Aorta (tissue), 5 donors: Measurements from ENCODE around the gene ACAD10. TPM values are rescaled to one million over a fixed set of nuclear protein-coding genes. Genes with fewer than 3 reads are reported as not detected.

Experiments
- ATAC-seq: fragments of 200-7000 bp; cut with Tn5 transposase; one replicate; pipeline ENCODE4 v1.9.1; 2022; ENCODE audit warnings: moderate library complexity; ENCODE audit not compliant: low FRiP score
- DNase-seq, 2 donors: peaks; one replicate each; pipeline ENCODE4 v3.0.0-alpha.2; 2020
- H3K27ac ChIP-seq, 2 donors: one replicate each; pipeline ENCODE4 v1.5.1; 2013; ENCODE audit warnings: low read length in 2 of 2, mild to moderate bottlenecking in 2 of 2, moderate library complexity in 2 of 2, control low read depth in 1 of 2, inconsistent platforms in 1 of 2, low read depth in 1 of 2
- H3K27me3 ChIP-seq, 2 donors: one replicate each; pipeline ENCODE4 v1.6.1; 2013; ENCODE audit warnings: control low read depth in 1 of 2, low read length in 1 of 2, mild to moderate bottlenecking in 1 of 2, moderate library complexity in 1 of 2; ENCODE audit not compliant: insufficient read depth in 2 of 2, control insufficient read depth in 1 of 2
- H3K36me3 ChIP-seq, 2 donors: one replicate each; pipeline ENCODE4 v1.6.1; 2013; ENCODE audit warnings: control low read depth in 1 of 2, low read length in 1 of 2, mild to moderate bottlenecking in 1 of 2; ENCODE audit not compliant: insufficient read depth in 2 of 2, control insufficient read depth in 1 of 2
- H3K4me1 ChIP-seq, 2 donors: one replicate each; pipeline ENCODE4 v1.6.1; 2013; ENCODE audit warnings: low read length in 2 of 2, control low read depth in 1 of 2, mild to moderate bottlenecking in 1 of 2, moderate library complexity in 1 of 2; ENCODE audit not compliant: insufficient read depth in 2 of 2, control insufficient read depth in 1 of 2
- H3K4me3 ChIP-seq, 2 donors: one replicate each; pipeline ENCODE4 v1.5.1; 2013; ENCODE audit warnings: low read length in 2 of 2, control low read depth in 1 of 2, mild to moderate bottlenecking in 1 of 2
- H3K9me3 ChIP-seq: one replicate; pipeline ENCODE4 v1.6.1; 2013; ENCODE audit warnings: mild to moderate bottlenecking, low read length; ENCODE audit not compliant: control insufficient read depth
- WGBS, 2 donors: extraction: QIAGEN DNeasy Blood & Tissue Kit; methylation state at CpG; one replicate each; pipeline ENCODE4 v1.1.7; 2013; 5-methylcytosine and 5-hydroxymethylcytosine counted together
- intact Hi-C, 2 donors: fragments of 100-400 bp; cut with DNase I; formaldehyde crosslinking; loops; one replicate each; pipeline versions ENCODE4 v1.14.2 to v1.15.0; 2022
- long read RNA-seq, 2 donors: library from polyadenylated mRNA; unstranded; transcript quantifications; one replicate each; pipeline ENCODE4 v2.0.0, GENCODE V29; 2020 to 2021
- polyA plus RNA-seq, 2 donors: library from polyadenylated mRNA; stranded (reverse); fragments of 200-250 nt; gene quantifications; one replicate each; pipeline ENCODE4 v1.2.3, GENCODE V29; 2013
- total RNA-seq, 2 donors: library from RNA; stranded (reverse); fragmentation: NEBNext Ultra II Directional; extraction: Animal tissue kit (Norgen Biotek cat#: 25700); gene quantifications; one replicate each; pipeline ENCODE4 v1.2.1, GENCODE V29; 2021
- donor health status: healthy with polysubstance abuse.
- donor health status: Bipolar disorder and iron deficiency.
- donor health status: DM: no; HTN: no; CAD: no.
- donor health status: DM: no; HTN: no; CAD: no.
- donor health status: DM: yes; HTN: yes; CAD: no.

ACAD10 gene
- total RNA-seq, result 10 to 100 TPM; 16.0 to 27.9 TPM
- polyA plus RNA-seq, result 10 to 100 TPM in 1 of 2 donors, 1 to 10 TPM in 1; 7.0 to 15.2 TPM
- long read RNA-seq, donor 1, partial matches to known transcripts, result 5 of 10 reads
- long read RNA-seq, donor 1, other reads (novel, unspliced or antisense), result 3 of 10 reads
- long read RNA-seq, donor 2, partial matches to known transcripts, result 0 of 4 reads
- long read RNA-seq, donor 2, other reads (novel, unspliced or antisense), result 4 of 4 reads

- ATAC-seq (peak; percentile 97), DNase-seq (peak; percentile 96 to 98)
- H3K36me3 ChIP-seq, result no peaks in the 10 kb centered on the region
- H3K4me1 ChIP-seq, result peaks cover 0 to 3% of the 10 kb centered on the region in 2 donors
- 0% methylated on average over 61 to 63 of the region's 63 CpGs for WGBS, 2 donors
- H3K27me3 ChIP-seq, result no peaks in the 10 kb centered on the region
- H3K27ac ChIP-seq, result peak within 1 kb of the TSS in 1 of 2 donors; percentile 46
- intact Hi-C loops, result loop anchor here (5.0 to 10.0 kb wide), 2 partner anchors 281 to 441 kb away; partner anchors contain the start of genes SH2B3 (in 1 of the 2) and TRAFD1 (in 1 of the 2)
- no peaks in the 10 kb centered on the region for H3K9me3 ChIP-seq
- H3K4me3 ChIP-seq, result peak within 1 kb of the TSS; percentile 69 to 82
Measured at GRCh38 chr12:111685811-111686573, at the start of gene ACAD10, which contains the start of gene BRAP. Gene ACAD10, plus strand, starts transcription at chr12:111686053. Its CDS starts 6,657 bp downstream, at chr12:111692710. Gene BRAP, minus strand, starts transcription at chr12:111685956. Its CDS starts 164 bp downstream, at chr12:111685792.

GRCh38 chr12:111636209-111636945 lies 49.5 kb upstream of the ACAD10 start:
- Histone ChIP-seq H3K4me3 (no peak overlapping the region), H3K9me3 (no peaks in the 10 kb centered on the region), H3K27me3 (no peaks in the 10 kb centered on the region), H3K4me1 (peaks cover 3 to 4% of the 10 kb centered on the region in 2 donors), H3K27ac (no peak overlapping the region), H3K36me3 (no peaks in the 10 kb centered on the region)
- WGBS, 2 donors, result 8 to 9% methylated on average over 19 of the region's 19 CpGs
- intact Hi-C loops, result loop anchor here in 1 of 2 donors (2.0 kb wide), 1 partner anchor 72 kb away; no protein-coding TSS in a partner anchor
- ATAC-seq, result peak; percentile 85
- DNase-seq, result peak; percentile 78 to 81

- no peak for ATAC-seq
- Histone ChIP-seq H3K9me3 (no peaks in the 10 kb centered on the region), H3K27ac (no peak overlapping the region), H3K27me3 (no peaks in the 10 kb centered on the region), H3K36me3 (peaks cover 0 to under 1% of the 10 kb centered on the region in 2 donors), H3K4me1 (peaks cover 6% of the 10 kb centered on the region in 2 donors), H3K4me3 (no peak overlapping the region)
- no peak for DNase-seq
- WGBS, 2 donors, result 58 to 74% methylated on average over 6 of the region's 6 CpGs
- intact Hi-C loops, result no loop called here
Measured at GRCh38 chr12:111638556-111638955, 47.3 kb upstream of the ACAD10 start.

- 25 to 39% methylated on average over 5 of the region's 5 CpGs for WGBS, 2 donors
- ATAC-seq, result no peak
- no peak overlapping the region for H3K4me3 ChIP-seq
- DNase-seq, result no peak
- H3K4me1 ChIP-seq, result peaks cover 5 to 6% of the 10 kb centered on the region in 2 donors
- no peaks in the 10 kb centered on the region for H3K9me3 ChIP-seq
- no peaks in the 10 kb centered on the region for H3K27me3 ChIP-seq
- intact Hi-C loops, result loop anchor here in 1 of 2 donors (5.0 kb wide), 1 partner anchor 33 kb away; no protein-coding TSS in a partner anchor
- peaks cover 2 to 5% of the 10 kb centered on the region in 2 donors for H3K36me3 ChIP-seq
- no peak overlapping the region for H3K27ac ChIP-seq
Measured at GRCh38 chr12:111640506-111640905, 45.3 kb upstream of the ACAD10 start.

DNA sequence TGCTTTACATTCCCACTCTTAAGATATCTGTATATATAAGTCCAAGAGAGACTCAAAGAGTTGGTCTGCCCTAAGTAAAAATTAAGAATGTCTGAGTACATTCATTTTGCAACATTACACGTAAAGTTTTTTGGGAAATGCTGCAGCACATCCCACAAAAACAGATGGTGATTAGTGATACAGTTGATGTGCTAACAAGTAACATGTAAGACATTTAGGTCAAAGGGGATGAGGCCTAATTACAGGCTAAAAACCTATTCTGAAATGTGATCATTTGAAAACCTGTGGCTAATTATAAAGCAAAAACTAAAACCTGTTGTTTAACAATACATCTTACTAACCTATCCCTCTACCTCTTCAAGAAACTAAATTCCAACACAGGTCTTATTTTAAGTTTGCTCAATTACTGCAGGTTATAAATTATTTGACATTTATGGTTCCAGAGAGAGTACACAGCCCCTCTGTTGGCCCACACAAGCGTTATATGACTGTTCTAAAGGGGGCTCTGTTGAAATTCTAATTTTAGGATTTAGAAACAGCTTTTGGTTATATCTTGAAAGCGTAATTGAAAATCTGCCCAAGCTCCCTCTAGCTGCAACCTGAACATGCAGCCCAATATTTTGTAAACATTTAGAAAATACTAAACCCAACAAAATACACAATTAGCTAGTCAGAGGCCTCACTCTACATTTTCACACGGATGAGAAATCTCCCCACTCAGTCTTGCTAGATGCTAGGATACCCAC lies 43.0 kb upstream of the ACAD10 start:
- Histone ChIP-seq H3K9me3 (no peaks in the 10 kb centered on the region), H3K36me3 (peaks cover 2 to 5% of the 10 kb centered on the region in 2 donors), H3K4me3 (no peak overlapping the region), H3K27me3 (no peaks in the 10 kb centered on the region), H3K4me1 (peaks cover 3% of the 10 kb centered on the region in 2 donors), H3K27ac (peak overlapping the region in 1 of 2 donors; percentile 33)
- ATAC-seq, result no peak
- intact Hi-C loops, result loop anchor here in 1 of 2 donors (5.0 kb wide), 1 partner anchor 36 kb away; no protein-coding TSS in a partner anchor
- DNase-seq, result no peak
- 48 to 54% methylated on average over 4 of the region's 4 CpGs for WGBS, 2 donors

DNA sequence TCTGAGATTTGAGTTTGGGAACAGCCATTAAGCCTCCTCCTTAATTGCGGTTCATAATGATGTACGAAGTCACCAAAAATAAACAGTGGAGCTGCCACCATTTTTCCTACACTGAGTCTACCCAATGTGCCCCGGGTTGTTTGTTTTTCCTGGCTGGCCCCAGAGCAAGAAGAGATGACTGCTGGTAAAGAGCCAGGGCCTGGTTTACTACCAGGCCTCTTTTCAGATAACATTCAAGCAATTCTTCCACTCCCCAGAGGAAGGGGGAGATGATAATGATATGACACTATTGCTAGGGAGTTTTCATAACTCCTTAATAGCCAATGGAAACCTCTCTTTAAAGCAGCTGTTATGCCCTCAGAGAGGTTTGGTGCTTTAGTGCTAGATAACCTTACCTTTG lies 42.4 kb upstream of the ACAD10 start:
- Histone ChIP-seq H3K27me3 (no peaks in the 10 kb centered on the region), H3K36me3 (peaks cover 2 to 5% of the 10 kb centered on the region in 2 donors), H3K4me3 (no peak overlapping the region), H3K9me3 (no peaks in the 10 kb centered on the region), H3K27ac (peak overlapping the region in 1 of 2 donors; percentile 33), H3K4me1 (peaks cover 3% of the 10 kb centered on the region in 2 donors)
- peak; percentile 66 for ATAC-seq
- DNase-seq, result no peak
- WGBS, 2 donors, result 6 to 10% methylated on average over 3 of the region's 3 CpGs
- intact Hi-C loops, result loop anchor here in 1 of 2 donors (5.0 kb wide), 1 partner anchor 36 kb away; no protein-coding TSS in a partner anchor

GRCh38 chr12:111645433-111645832 lies 40.4 kb upstream of the ACAD10 start:
- peaks cover 2 to 5% of the 10 kb centered on the region in 2 donors for H3K36me3 ChIP-seq
- H3K9me3 ChIP-seq, result no peaks in the 10 kb centered on the region
- WGBS, 2 donors, result 92 to 95% methylated on average over 5 of the region's 5 CpGs
- DNase-seq (no peak), ATAC-seq (no peak)
- no peak overlapping the region for H3K4me3 ChIP-seq
- intact Hi-C loops, result no loop called here
- H3K27ac ChIP-seq, result no peak overlapping the region
- H3K27me3 ChIP-seq, result no peaks in the 10 kb centered on the region
- H3K4me1 ChIP-seq, result peaks cover 3% of the 10 kb centered on the region in 2 donors

DNA sequence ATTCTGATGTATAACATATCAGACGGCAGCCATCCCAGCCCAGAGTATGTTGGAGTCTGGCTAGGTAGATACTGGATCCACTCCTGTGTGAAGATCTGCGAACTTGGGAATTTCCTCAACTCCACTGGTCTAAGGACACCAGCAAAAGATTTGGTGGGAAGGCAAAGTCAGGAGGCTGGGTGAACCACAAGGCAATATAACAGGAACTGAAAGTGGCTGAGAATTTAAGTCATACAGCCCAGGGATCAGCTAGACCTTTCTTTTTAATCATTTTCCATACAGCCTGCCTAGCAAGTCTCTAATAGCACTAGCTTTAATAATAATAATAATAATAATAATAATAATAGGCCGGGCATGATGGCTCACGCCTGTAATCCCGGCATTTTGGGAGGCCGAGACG lies 34.9 kb upstream of the ACAD10 start:
- Histone ChIP-seq H3K27ac (no peak overlapping the region), H3K27me3 (no peaks in the 10 kb centered on the region), H3K4me1 (no peaks in the 10 kb centered on the region), H3K9me3 (no peaks in the 10 kb centered on the region), H3K36me3 (peaks cover 1 to 8% of the 10 kb centered on the region in 2 donors), H3K4me3 (no peak overlapping the region)
- intact Hi-C loops, result no loop called here
- WGBS, 2 donors, result 90 to 94% methylated on average over 7 of the region's 7 CpGs
- no peak for ATAC-seq
- no peak for DNase-seq
